Breast epithelium (tissue), 3 donors: ENCODE measurements around the gene RCC1.
"Not testable (repeated sequence)": the region's sequence is repeated elsewhere in the genome, so short reads cannot be mapped to it uniquely, and the experiment has no call there.

Experiments used
- POLR2A ChIP-seq: fragments of 450-650 bp; IDR thresholded peaks from one replicate; pipeline ENCODE4 v1.6.1; 2016; ENCODE audit warnings: antibody characterized with exemption, mild to moderate bottlenecking, moderate library complexity
- TF ChIP-seq, protein P1 (sequence below), 3 donors: fragments of 450-650 bp; IDR thresholded peaks; one replicate each; pipeline ENCODE4 v1.5.1; 2016 to 2017; ENCODE audit warnings: antibody characterized with exemption in 3 of 3, mild to moderate bottlenecking in 3 of 3, moderate library complexity in 3 of 3

DNA sequence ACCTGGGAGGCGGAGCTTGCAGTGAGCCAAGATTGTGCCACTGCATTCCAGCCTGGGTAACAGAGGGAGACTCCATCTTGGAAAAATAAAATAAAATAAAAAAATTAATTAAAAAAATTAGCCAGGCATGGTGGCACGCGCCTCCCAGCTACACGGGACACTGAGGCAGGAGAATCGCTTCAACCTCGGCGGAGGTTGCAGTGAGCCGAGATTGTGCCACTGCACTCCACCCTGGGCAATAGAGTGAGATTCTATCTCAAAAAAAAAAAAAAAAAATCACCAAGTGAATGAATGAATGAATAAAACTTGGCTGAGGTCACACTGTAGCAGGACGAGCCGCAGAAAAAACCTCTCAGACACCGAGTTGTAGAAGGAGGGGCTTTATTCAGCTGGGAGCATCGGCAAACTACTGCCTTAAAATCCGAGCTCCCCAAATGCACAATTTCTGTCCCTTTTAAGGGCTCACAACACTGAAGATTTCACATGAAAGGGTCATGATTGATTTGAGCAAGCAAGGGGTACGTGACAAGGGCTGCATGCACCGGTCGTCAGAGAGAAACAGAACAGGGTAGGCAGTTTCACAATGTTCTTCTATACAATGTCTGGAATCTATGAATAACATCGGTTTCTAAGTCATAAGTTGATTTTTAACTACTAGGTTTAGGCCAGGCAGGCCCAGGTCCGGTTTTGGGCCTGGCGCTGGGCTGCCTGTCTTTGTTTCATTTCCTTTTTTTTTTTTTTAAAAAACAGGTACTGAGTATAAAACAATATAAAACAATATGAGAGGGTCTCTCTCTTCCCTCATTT lies 80.9 kb downstream of the RCC1 start:
- TF ChIP-seq, protein P1, sequence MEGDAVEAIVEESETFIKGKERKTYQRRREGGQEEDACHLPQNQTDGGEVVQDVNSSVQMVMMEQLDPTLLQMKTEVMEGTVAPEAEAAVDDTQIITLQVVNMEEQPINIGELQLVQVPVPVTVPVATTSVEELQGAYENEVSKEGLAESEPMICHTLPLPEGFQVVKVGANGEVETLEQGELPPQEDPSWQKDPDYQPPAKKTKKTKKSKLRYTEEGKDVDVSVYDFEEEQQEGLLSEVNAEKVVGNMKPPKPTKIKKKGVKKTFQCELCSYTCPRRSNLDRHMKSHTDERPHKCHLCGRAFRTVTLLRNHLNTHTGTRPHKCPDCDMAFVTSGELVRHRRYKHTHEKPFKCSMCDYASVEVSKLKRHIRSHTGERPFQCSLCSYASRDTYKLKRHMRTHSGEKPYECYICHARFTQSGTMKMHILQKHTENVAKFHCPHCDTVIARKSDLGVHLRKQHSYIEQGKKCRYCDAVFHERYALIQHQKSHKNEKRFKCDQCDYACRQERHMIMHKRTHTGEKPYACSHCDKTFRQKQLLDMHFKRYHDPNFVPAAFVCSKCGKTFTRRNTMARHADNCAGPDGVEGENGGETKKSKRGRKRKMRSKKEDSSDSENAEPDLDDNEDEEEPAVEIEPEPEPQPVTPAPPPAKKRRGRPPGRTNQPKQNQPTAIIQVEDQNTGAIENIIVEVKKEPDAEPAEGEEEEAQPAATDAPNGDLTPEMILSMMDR (IDR thresholded peaks at IDR 0.05), result not testable (repeated sequence)
- not testable (repeated sequence) for TF ChIP-seq POLR2A
